DOHH2 (cell line): ENCODE data around the gene PXT1.

Experiments
- H3F3A ChIP-seq: fragments of 200-600 bp; sonication (generic), shearing (Covaris generic); 2 replicates; pipeline ENCODE4 v1.6.0; 2016; ENCODE audit warnings: antibody characterized with exemption, mild to moderate bottlenecking; ENCODE audit not compliant: control insufficient read depth, insufficient read depth
- H3K27ac ChIP-seq: fragments of 200-600 bp; sonication (generic); 2 replicates; pipeline ENCODE4 v1.5.1; 2014; ENCODE audit warnings: low read depth, mild to moderate bottlenecking, low read length, moderate library complexity
- H3K27me3 ChIP-seq: fragments of 200-600 bp; sonication (generic); 2 replicates; pipeline ENCODE4 v1.6.1; 2014; ENCODE audit warnings: mild to moderate bottlenecking, low read length, mixed read lengths; ENCODE audit not compliant: control insufficient read depth
- H3K36me3 ChIP-seq: fragments of 200-600 bp; sonication (generic); 2 replicates; pipeline ENCODE4 v1.6.1; 2014; ENCODE audit warnings: mild to moderate bottlenecking, low read length, moderate library complexity, mixed read lengths; ENCODE audit not compliant: control insufficient read depth
- H3K4me1 ChIP-seq: fragments of 200-600 bp; sonication (generic); 2 replicates; pipeline ENCODE4 v1.6.1; 2014; ENCODE audit warnings: mild to moderate bottlenecking, low read length, mixed read lengths; ENCODE audit not compliant: control insufficient read depth
- H3K4me2 ChIP-seq: fragments of 200-600 bp; sonication (generic); 2 replicates; pipeline ENCODE4 v1.6.0; 2014; ENCODE audit warnings: mild to moderate bottlenecking, low read length, moderate library complexity
- H3K4me3 ChIP-seq: fragments of 200-600 bp; sonication (generic); 2 replicates; pipeline ENCODE4 v1.5.1; 2014; ENCODE audit warnings: mild to moderate bottlenecking, low read length, mixed read lengths
- H3K79me2 ChIP-seq: fragments of 200-600 bp; sonication (generic); 2 replicates; pipeline ENCODE4 v1.6.1; 2014; ENCODE audit warnings: mild to moderate bottlenecking, low read length, mixed read lengths; ENCODE audit not compliant: control insufficient read depth
- H3K9me2 ChIP-seq: fragments of 200-600 bp; sonication (generic); replicated peaks from 2 replicates; pipeline ENCODE4 v1.6.1; 2014; ENCODE audit warnings: mild to moderate bottlenecking, low read length, mixed read lengths; ENCODE audit not compliant: control insufficient read depth
- H3K9me3 ChIP-seq: fragments of 200-600 bp; sonication (generic); 2 replicates; pipeline ENCODE4 v1.6.1; 2014; ENCODE audit warnings: antibody characterized with exemption, low read length, mixed read lengths; ENCODE audit not compliant: control insufficient read depth, insufficient read depth
- H4K20me1 ChIP-seq: fragments of 200-600 bp; sonication (generic); 2 replicates; pipeline ENCODE4 v1.6.0; 2014; ENCODE audit warnings: low read depth, mild to moderate bottlenecking, antibody characterized with exemption, low read length, moderate library complexity; ENCODE audit not compliant: control insufficient read depth, insufficient read depth
- EZH2phosphoT487 ChIP-seq: fragments of 200-600 bp; sonication (generic); IDR thresholded peaks from 2 replicates; pipeline ENCODE4 v1.6.1; 2017; ENCODE audit warnings: borderline replicate concordance, mild to moderate bottlenecking, antibody characterized with exemption, low read length, moderate library complexity, mixed read lengths
- TF ChIP-seq, protein P1 (sequence below): fragments of 200-600 bp; sonication (generic); IDR thresholded peaks from one replicate; pipeline ENCODE4 v1.5.1; 2014; ENCODE audit warnings: antibody characterized with exemption, mild to moderate bottlenecking, low read depth, low read length; ENCODE audit not compliant: poor library complexity, severe bottlenecking

The PXT1 gene

GRCh38 chr6:36376742-36377141 is 65.9 kb downstream of the PXT1 start:
- Histone ChIP-seq H3K27ac (no peak overlapping the region), H3K4me1 (peaks cover 48% of the 10 kb centered on the region), H4K20me1 (no peaks in the 10 kb centered on the region), H3K27me3 (peaks cover 10% of the 10 kb centered on the region; the same call in 1 of the 2 replicates), H3K9me2 (no peaks in the 10 kb centered on the region), H3K79me2 (no peaks in the 10 kb centered on the region), H3K9me3 (no peaks in the 10 kb centered on the region), H3F3A (no peaks in the 10 kb centered on the region), H3K36me3 (no peaks in the 10 kb centered on the region), H3K4me2 (no peak overlapping the region), H3K4me3 (no peak overlapping the region)
- TF ChIP-seq EZH2phosphoT487 = no peak
- TF ChIP-seq, protein P1, sequence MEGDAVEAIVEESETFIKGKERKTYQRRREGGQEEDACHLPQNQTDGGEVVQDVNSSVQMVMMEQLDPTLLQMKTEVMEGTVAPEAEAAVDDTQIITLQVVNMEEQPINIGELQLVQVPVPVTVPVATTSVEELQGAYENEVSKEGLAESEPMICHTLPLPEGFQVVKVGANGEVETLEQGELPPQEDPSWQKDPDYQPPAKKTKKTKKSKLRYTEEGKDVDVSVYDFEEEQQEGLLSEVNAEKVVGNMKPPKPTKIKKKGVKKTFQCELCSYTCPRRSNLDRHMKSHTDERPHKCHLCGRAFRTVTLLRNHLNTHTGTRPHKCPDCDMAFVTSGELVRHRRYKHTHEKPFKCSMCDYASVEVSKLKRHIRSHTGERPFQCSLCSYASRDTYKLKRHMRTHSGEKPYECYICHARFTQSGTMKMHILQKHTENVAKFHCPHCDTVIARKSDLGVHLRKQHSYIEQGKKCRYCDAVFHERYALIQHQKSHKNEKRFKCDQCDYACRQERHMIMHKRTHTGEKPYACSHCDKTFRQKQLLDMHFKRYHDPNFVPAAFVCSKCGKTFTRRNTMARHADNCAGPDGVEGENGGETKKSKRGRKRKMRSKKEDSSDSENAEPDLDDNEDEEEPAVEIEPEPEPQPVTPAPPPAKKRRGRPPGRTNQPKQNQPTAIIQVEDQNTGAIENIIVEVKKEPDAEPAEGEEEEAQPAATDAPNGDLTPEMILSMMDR = no peak

DNA sequence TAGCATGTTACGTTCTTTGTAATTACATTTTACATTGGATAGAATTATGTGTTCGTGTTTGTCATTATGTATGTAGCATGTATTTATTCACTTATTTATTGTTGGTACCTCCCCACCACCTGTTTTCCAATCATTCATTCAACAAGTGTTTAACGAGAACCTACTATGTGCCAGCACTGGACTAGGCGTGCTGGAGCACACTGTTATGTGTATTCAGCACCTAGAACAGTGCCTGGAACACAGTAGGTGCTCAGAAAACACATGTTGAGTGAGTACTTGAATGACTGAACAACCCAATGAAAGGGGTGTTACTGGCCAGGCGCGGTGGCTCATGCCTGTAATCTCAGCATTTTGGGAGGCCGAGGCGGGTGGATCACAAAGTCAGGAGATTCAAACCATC is 66.5 kb downstream of the PXT1 start:
- H3K4me2 ChIP-seq = no peak overlapping the region
- no peaks in the 10 kb centered on the region for H3K36me3 ChIP-seq
- no peaks in the 10 kb centered on the region for H3K9me2 ChIP-seq
- H3K4me3 ChIP-seq = no peak overlapping the region
- no peaks in the 10 kb centered on the region for H3F3A ChIP-seq
- H3K79me2 ChIP-seq = no peaks in the 10 kb centered on the region
- no peaks in the 10 kb centered on the region for H3K9me3 ChIP-seq
- no peak for TF ChIP-seq EZH2phosphoT487
- TF ChIP-seq, protein P1 = no peak
- H3K27ac ChIP-seq = no peak overlapping the region
- no peaks in the 10 kb centered on the region for H4K20me1 ChIP-seq
- peaks cover 10% of the 10 kb centered on the region; the same call in 1 of the 2 replicates for H3K27me3 ChIP-seq
- H3K4me1 ChIP-seq = peaks cover 42% of the 10 kb centered on the region

DNA sequence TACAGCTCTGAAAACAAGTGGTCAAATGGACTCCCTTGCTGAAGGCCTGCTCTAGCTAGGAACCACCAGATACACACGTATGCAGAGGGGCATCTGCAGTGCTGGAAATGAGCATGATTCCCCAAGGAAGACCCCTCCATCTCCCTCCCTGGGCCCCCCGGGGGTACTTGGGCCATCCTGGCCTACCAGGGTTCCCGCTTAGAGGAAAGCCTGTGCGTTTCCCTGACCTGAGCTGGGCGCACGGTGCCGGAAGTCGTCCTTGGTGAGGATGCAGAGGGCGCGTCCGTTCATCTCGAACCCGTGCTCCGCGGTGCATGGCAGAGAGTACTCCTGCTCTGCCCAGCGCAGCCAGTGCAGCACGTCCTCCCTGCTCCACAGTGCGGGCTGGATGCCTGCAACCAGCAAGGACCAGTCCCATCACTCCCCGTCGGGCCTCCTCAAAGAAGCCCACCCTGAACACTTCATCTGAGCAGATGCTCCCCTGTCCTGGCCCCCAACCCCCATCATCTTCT is 67.0 kb downstream of the PXT1 start:
- no peaks in the 10 kb centered on the region for H4K20me1 ChIP-seq
- H3K79me2 ChIP-seq = no peaks in the 10 kb centered on the region
- H3K27me3 ChIP-seq = peaks cover 10% of the 10 kb centered on the region; the same call in 1 of the 2 replicates
- no peaks in the 10 kb centered on the region for H3K9me2 ChIP-seq
- no peak overlapping the region for H3K4me2 ChIP-seq
- H3K36me3 ChIP-seq = no peaks in the 10 kb centered on the region
- H3K4me3 ChIP-seq = no peak overlapping the region
- H3K27ac ChIP-seq = no peak overlapping the region
- H3K9me3 ChIP-seq = no peaks in the 10 kb centered on the region
- no peak for TF ChIP-seq EZH2phosphoT487
- TF ChIP-seq, protein P1 = no peak
- H3F3A ChIP-seq = no peaks in the 10 kb centered on the region
- peaks cover 42% of the 10 kb centered on the region for H3K4me1 ChIP-seq
